Transverse colon (tissue), 4 donors: ENCODE data around the gene RPL10. TPM values are rescaled to one million over a fixed set of nuclear protein-coding genes. Genes with fewer than 3 reads are reported as not detected.

Experiments
- DNase-seq: peaks from one replicate; pipeline ENCODE4 v3.0.0-alpha.2; 2019
- H3K27ac ChIP-seq, 4 donors: fragments of 200-600 bp; sonication (generic); 2 replicates each; pipeline ENCODE4 v1.5.1; 2016 to 2018; ENCODE audit warnings: inconsistent platforms in 4 of 4
- H3K27me3 ChIP-seq: fragments of 200-600 bp; sonication (generic); 2 replicates; pipeline ENCODE4 v1.5.1; 2017; ENCODE audit warnings: inconsistent platforms
- H3K36me3 ChIP-seq, 4 donors: fragments of 200-600 bp; sonication (generic); 2 replicates each; pipeline ENCODE4 v1.5.1; 2017 to 2019; ENCODE audit warnings: inconsistent platforms in 4 of 4
- H3K4me1 ChIP-seq, 4 donors: fragments of 200-600 bp; sonication (generic); 2 replicates each; pipeline ENCODE4 v1.5.1; 2017 to 2020; ENCODE audit warnings: inconsistent platforms in 4 of 4
- H3K4me3 ChIP-seq, 4 donors: fragments of 200-600 bp; sonication (generic); 1 replicate in 1 of 4; 2 replicates in 3 of 4; pipeline versions ENCODE4 v1.5.1 to v1.6.1; 2017 to 2019; ENCODE audit warnings: inconsistent platforms in 4 of 4
- H3K9me3 ChIP-seq, 2 donors: fragments of 200-600 bp; sonication (generic); 2 replicates each; pipeline ENCODE4 v1.5.1; 2017 to 2019; ENCODE audit warnings: inconsistent platforms in 2 of 2
- EP300 ChIP-seq: sonication (generic); formaldehyde crosslinking; IDR thresholded peaks from one replicate; pipeline ENCODE4 v1.6.1; 2017; ENCODE audit warnings: antibody characterized with exemption, low read depth
- POLR2A ChIP-seq: fragments of 450-650 bp; IDR thresholded peaks from one replicate; pipeline ENCODE4 v1.6.1; 2016; ENCODE audit warnings: antibody characterized with exemption, mild to moderate bottlenecking, moderate library complexity
- POLR2AphosphoS5 ChIP-seq, 3 donors: sonication (generic); formaldehyde crosslinking; IDR thresholded peaks; one replicate each; pipeline ENCODE4 v1.6.1; 2016; ENCODE audit warnings: antibody characterized with exemption in 3 of 3
- WGBS, 2 donors: methylation state at CpG; one replicate each; pipeline ENCODE4 v1.1.5; 2018; ENCODE audit warnings: low coverage in 1 of 2; 5-methylcytosine and 5-hydroxymethylcytosine counted together
- in situ Hi-C, 4 donors: fragments of 200-750 bp; cut with MboI; loops; one replicate each; pipeline versions ENCODE4 v1.15.0 to v1.15.1; 2017; ENCODE audit warnings: low sequenced_read_pairs in 3 of 4, low pct_ligation_motif_present in 1 of 4, low pct_unique_long_range_greater_than_20kb in 1 of 4
- intact Hi-C: fragments of 100-400 bp; cut with DNase I; formaldehyde crosslinking; loops from one replicate; pipeline ENCODE4 v1.15.1; 2023; ENCODE audit warnings: low total_unique reads
- total RNA-seq, 4 donors: library from RNA; depleted of rRNA; stranded (reverse); fragments of >200 nt; gene quantifications; one replicate each; pipeline ENCODE4 v1.1.0, GENCODE V29; 2016
- TF ChIP-seq, protein P1 (sequence below), 5 experiments: fragments of 200-600 bp in 3 of 5; fragments of 450-650 bp in 2 of 5; sonication (generic) in 3 of 5; IDR thresholded peaks; 1 replicate in 2 of 5; 2 replicates in 3 of 5; pipeline ENCODE4 v1.5.1; 2016 to 2017; ENCODE audit warnings: antibody characterized with exemption in 5 of 5, inconsistent platforms in 3 of 5, mild to moderate bottlenecking in 2 of 5, moderate library complexity in 1 of 5

RPL10 gene
- total RNA-seq, 4 donors from 2014 or later, result 1,352 to 4,861 (median 3,415) TPM

DNA sequence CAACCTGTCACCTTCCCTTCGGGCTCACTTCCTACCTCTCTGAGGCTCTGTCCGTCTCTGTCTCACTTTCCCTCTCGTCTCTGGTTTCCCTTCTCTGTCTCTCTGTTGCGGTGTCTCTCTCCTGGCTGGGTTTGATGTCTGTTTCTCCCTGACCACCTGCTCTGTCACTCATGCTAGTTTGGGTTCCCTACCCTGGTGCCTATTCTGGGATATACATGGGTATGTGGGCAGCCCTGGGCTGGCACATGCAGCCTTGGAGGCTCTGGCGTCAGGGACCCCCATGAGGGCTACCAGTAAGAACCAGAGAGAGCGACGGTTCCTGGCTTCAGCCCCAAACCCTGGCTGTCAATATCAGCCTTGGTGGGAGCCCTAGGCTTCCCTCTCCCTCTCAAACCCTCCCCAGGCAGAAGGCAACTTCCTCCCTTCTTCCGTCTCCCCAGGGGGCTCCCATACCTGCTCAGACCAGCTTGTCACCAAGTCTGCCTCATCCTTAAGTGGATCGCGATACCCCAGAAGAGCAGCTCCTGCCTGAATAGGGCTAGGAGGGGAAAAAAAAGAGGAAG is 10.6 kb downstream of the RPL10 start:
- H3K27ac ChIP-seq, result peak overlapping the region; percentile 73 to 98 (median 88)
- H3K27me3 ChIP-seq, result no peaks in the 10 kb centered on the region
- TF ChIP-seq POLR2AphosphoS5 (IDR thresholded peaks at IDR 0.05) (no peak), EP300 (no peak), POLR2A (peak; percentile 24)
- TF ChIP-seq, protein P1, sequence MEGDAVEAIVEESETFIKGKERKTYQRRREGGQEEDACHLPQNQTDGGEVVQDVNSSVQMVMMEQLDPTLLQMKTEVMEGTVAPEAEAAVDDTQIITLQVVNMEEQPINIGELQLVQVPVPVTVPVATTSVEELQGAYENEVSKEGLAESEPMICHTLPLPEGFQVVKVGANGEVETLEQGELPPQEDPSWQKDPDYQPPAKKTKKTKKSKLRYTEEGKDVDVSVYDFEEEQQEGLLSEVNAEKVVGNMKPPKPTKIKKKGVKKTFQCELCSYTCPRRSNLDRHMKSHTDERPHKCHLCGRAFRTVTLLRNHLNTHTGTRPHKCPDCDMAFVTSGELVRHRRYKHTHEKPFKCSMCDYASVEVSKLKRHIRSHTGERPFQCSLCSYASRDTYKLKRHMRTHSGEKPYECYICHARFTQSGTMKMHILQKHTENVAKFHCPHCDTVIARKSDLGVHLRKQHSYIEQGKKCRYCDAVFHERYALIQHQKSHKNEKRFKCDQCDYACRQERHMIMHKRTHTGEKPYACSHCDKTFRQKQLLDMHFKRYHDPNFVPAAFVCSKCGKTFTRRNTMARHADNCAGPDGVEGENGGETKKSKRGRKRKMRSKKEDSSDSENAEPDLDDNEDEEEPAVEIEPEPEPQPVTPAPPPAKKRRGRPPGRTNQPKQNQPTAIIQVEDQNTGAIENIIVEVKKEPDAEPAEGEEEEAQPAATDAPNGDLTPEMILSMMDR (IDR thresholded peaks at IDR 0.05), result no peak
- H3K9me3 ChIP-seq, result no peaks in the 10 kb centered on the region
- in situ Hi-C loops (loop anchor here in 3 of 4 donors (25.0 kb wide), 1 partner anchor 129 kb away; the partner anchor contains the start of genes G6PD (in 3 of the 3) and IKBKG (in 3 of the 3)), intact Hi-C loops (loop anchor here (5.0 kb wide), 1 partner anchor 44 kb away; no protein-coding TSS in a partner anchor)
- H3K36me3 ChIP-seq, result no peaks in the 10 kb centered on the region
- WGBS, 2 donors, result 56% methylated on average over 10 of the region's 10 CpGs; no CpG with 5 or more reads in 1 of the 2 donors
- H3K4me3 ChIP-seq, result peak overlapping the region in 2 of 4 donors; percentile 8 to 43
- H3K4me1 ChIP-seq, result peaks cover 0 to 23% (median 8%) of the 10 kb centered on the region in 4 donors
- no peak for DNase-seq

DNA sequence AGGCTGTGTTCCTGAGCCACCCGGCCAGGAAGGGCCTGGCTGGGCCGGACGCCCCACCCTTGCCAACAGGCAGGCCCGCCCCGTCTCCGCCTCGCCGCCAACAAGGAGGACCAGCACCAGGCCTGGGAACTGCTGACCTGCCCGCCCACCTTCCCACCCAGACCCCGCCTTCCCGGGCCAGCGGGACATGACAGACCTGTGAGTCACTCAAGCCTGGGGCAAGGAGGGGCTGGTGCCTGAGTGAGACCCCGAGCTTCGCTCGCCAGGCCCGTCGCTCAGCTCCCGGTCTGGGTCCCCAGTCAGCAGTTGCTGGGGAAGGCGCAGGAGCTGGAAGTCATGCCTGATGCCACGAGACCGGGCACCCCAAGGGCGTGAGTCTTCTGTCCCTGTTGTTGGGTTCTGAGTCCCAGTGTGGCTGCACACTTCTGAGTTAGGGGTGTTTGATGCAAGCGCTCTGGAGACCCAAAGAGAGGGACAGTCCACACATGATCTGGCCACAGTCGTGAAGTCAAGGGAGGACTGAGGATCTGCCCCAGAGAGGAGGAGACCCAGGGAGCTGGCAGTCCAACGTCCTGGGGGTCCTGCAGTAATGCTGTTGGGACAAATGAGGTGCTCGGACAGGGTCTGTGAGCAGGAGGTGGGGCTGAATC is 11.2 kb downstream of the RPL10 start, which contains the start of gene DNASE1L1:
Gene DNASE1L1, minus strand, starts transcription at position 33 of the 650 bp plus-strand sequence. CDS start 3,686 bp downstream, outside the sequence.
- peak; percentile 90 for DNase-seq
- WGBS, 2 donors, result 59% methylated on average over 9 of the region's 26 CpGs; no CpG with 5 or more reads in 1 of the 2 donors
- no peaks in the 10 kb centered on the region for H3K36me3 ChIP-seq
- no peaks in the 10 kb centered on the region for H3K27me3 ChIP-seq
- peak in 2 of 3 donors; percentile 32 to 39 for TF ChIP-seq POLR2AphosphoS5 (IDR thresholded peaks at IDR 0.05)
- TF ChIP-seq, protein P1 (IDR thresholded peaks at IDR 0.05), result no peak
- peak within 1 kb of the TSS; percentile 73 to 98 (median 88) for H3K27ac ChIP-seq
- H3K4me3 ChIP-seq, result peak within 1 kb of the TSS in 2 of 4 donors; percentile 8 to 43
- intact Hi-C loops (loop anchor here (5.0 kb wide), 1 partner anchor 43 kb away; no protein-coding TSS in a partner anchor), in situ Hi-C loops (loop anchor here in 3 of 4 donors (25.0 kb wide), 1 partner anchor 128 kb away; the partner anchor contains the start of genes G6PD (in 3 of the 3) and IKBKG (in 3 of the 3))
- no peaks in the 10 kb centered on the region for H3K9me3 ChIP-seq
- peaks cover 0 to 23% (median 8%) of the 10 kb centered on the region in 4 donors for H3K4me1 ChIP-seq

DNA sequence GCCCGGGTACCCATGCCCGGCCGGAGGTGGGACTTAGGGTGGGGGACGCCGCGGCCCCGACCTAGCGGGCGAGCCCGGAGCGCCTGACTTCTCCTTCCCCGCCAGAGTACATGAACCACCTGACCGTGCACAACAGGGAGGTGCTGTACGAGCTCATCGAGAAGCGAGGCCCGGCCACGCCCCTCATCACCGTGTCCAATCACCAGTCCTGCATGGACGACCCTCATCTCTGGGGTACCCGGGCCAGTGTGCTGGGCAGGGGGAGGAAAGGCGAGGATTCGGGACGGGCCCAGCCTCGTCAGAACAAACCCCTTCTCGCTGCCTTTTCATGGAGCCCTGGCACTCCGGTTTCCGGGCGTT is 13.8 kb downstream of the RPL10 start:
- H3K27me3 ChIP-seq, result no peaks in the 10 kb centered on the region
- peaks cover 0 to 23% (median 8%) of the 10 kb centered on the region in 4 donors for H3K4me1 ChIP-seq
- no peaks in the 10 kb centered on the region for H3K36me3 ChIP-seq
- peak overlapping the region; percentile 91 to 98 (median 96) for H3K27ac ChIP-seq
- H3K4me3 ChIP-seq, result peak overlapping the region; percentile 61 to 95 (median 77)
- peak; percentile 76 for DNase-seq
- in situ Hi-C loops, result loop anchor here in 3 of 4 donors (25.0 kb wide), 1 partner anchor 125 kb away; the partner anchor contains the start of genes G6PD (in 3 of the 3) and IKBKG (in 3 of the 3)
- TF ChIP-seq POLR2A (peak; percentile 71), POLR2AphosphoS5 (IDR thresholded peaks at IDR 0.05) (peak; percentile 56 to 81 (median 74)), EP300 (no peak)
- TF ChIP-seq, protein P1 (IDR thresholded peaks at IDR 0.05), result no peak
- intact Hi-C loops, result no loop called here
- 42% methylated on average over 25 of the region's 29 CpGs; no CpG with 5 or more reads in 1 of the 2 donors for WGBS, 2 donors
- H3K9me3 ChIP-seq, result no peaks in the 10 kb centered on the region

DNA sequence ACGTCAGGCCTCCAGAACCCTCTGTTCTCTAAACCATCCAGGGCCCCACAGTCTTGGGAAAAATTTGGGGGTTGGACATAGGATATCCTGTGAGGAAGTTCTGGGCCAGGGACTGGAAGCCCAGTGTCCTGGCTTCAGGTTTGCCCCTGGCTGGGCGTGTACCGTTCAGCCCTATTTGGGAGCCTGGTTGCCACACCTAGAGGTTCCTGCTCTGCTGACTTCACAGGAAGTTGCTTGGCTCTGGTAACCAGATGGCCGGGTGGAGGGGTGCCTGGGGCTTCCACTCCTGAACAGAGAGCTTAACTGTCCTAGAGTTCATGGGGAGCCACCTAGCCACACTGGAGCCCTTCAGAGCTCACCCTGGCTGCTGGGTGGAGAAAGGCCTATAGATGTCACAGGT is 14.3 kb downstream of the RPL10 start:
- Histone ChIP-seq H3K4me1 (peaks cover 0 to 23% (median 8%) of the 10 kb centered on the region in 4 donors), H3K27me3 (no peaks in the 10 kb centered on the region), H3K4me3 (peak overlapping the region in 3 of 4 donors; percentile 61 to 95 (median 86)), H3K9me3 (no peaks in the 10 kb centered on the region), H3K36me3 (no peaks in the 10 kb centered on the region), H3K27ac (peak overlapping the region; percentile 91 to 98 (median 96))
- in situ Hi-C loops, result loop anchor here in 3 of 4 donors (25.0 kb wide), 1 partner anchor 125 kb away; the partner anchor contains the start of genes G6PD (in 3 of the 3) and IKBKG (in 3 of the 3)
- WGBS, 2 donors, result 52% methylated on average over 4 of the region's 4 CpGs; no CpG with 5 or more reads in 1 of the 2 donors
- peak; percentile 54 for DNase-seq
- TF ChIP-seq POLR2AphosphoS5 (IDR thresholded peaks at IDR 0.05) (no peak), EP300 (no peak), POLR2A (no peak)
- TF ChIP-seq, protein P1 (IDR thresholded peaks at IDR 0.05), result no peak
- intact Hi-C loops, result no loop called here
